HEK293 (cell line): Measurements from ENCODE around the gene ADGRB3.

Experiments
- KLF9 ChIP-seq: fragments of 450-650 bp; formaldehyde crosslinking; IDR thresholded peaks from 2 replicates; pipeline ENCODE4 v1.5.1; 2016; ENCODE audit warnings: missing biosample characterization, missing genetic modification characterization, low read depth
- TCF7L2 ChIP-seq: IDR thresholded peaks from 2 replicates; pipeline ENCODE4 v1.6.1; 2011; ENCODE audit warnings: low read depth, mild to moderate bottlenecking, inconsistent platforms, low read length, moderate library complexity, borderline replicate concordance
- TRIM28 ChIP-seq: IDR thresholded peaks from 2 replicates; pipeline ENCODE4 v1.6.1; 2011; ENCODE audit warnings: low read length, control low read depth, borderline replicate concordance
- TF ChIP-seq, protein P1 (sequence below): fragments of 450-650 bp; formaldehyde crosslinking; IDR thresholded peaks from 2 replicates; pipeline ENCODE4 v1.5.1; 2016; ENCODE audit warnings: missing biosample characterization, missing genetic modification characterization

DNA sequence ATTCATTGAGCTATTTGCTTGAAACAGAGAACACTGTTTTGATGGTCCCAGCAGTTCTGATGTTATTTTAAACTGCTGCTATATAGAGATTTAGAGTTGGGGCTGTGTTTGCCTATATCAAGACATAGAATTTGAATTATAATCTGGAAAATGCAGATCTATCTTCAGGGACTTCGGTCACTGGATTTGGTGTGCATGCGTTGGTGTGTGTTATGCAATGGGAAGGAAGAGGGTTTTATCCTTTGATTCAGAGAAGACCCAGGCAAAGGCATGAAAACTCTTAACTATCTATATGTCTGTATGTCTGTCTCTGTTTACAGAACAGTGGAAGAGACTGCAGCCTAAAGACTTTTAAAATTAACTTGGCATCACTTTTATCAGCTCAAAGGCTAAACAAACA is 2.0 kb downstream of the ADGRB3 start:
- TF ChIP-seq TRIM28 (no peak), KLF9 (tag by site-specific recombination) (no peak), TCF7L2 (no peak)
- TF ChIP-seq, protein P1, sequence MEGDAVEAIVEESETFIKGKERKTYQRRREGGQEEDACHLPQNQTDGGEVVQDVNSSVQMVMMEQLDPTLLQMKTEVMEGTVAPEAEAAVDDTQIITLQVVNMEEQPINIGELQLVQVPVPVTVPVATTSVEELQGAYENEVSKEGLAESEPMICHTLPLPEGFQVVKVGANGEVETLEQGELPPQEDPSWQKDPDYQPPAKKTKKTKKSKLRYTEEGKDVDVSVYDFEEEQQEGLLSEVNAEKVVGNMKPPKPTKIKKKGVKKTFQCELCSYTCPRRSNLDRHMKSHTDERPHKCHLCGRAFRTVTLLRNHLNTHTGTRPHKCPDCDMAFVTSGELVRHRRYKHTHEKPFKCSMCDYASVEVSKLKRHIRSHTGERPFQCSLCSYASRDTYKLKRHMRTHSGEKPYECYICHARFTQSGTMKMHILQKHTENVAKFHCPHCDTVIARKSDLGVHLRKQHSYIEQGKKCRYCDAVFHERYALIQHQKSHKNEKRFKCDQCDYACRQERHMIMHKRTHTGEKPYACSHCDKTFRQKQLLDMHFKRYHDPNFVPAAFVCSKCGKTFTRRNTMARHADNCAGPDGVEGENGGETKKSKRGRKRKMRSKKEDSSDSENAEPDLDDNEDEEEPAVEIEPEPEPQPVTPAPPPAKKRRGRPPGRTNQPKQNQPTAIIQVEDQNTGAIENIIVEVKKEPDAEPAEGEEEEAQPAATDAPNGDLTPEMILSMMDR (tag by site-specific recombination), result no peak
